H1 (cell line): Measurements from ENCODE around the gene CALR. TPM values are rescaled to one million over a fixed set of nuclear protein-coding genes. Genes with fewer than 3 reads are reported as not detected.
A peak's percentile ranks its signal among the peaks of the same experiment; 100 is the strongest.

Experiments
- CTCF ChIA-PET: fragments of 300-600 bp; sonication (Branson Sonifier 250); formaldehyde crosslinking; loops from one replicate; lab custom pipeline; 2021; ENCODE audit not compliant: partially characterized antibody; lab: Charles Lee
- POLR2A ChIA-PET: fragments of 300-600 bp; sonication (Branson Sonifier 250); formaldehyde crosslinking; loops from one replicate; lab custom pipeline; 2021; ENCODE audit warnings: inconsistent platforms; ENCODE audit not compliant: partially characterized antibody; lab: Charles Lee
- DNase-seq, 2 experiments: peaks; one replicate each; pipeline versions ENCODE4 v3.0.0 to v3.0.0-alpha.2; 2010 to 2022; ENCODE audit warnings: low spot score in 2 of 2, low read depth in 1 of 2, mixed read lengths in 1 of 2
- FAIRE-seq: peaks from 2 replicates; lab custom pipeline; 2011; peaks lifted over from hg19 to GRCh38; lab: Jason Lieb, UNC
- H2AFZ ChIP-seq: 2 replicates; pipeline ENCODE4 v1.8.1; 2012; ENCODE audit warnings: low read length, inconsistent platforms
- H2AK5ac ChIP-seq: 2 replicates; pipeline ENCODE4 v1.6.1; 2013; ENCODE audit warnings: low read depth, low read length
- H2BK120ac ChIP-seq: replicated peaks from 2 replicates; pipeline ENCODE3; 2013; ENCODE audit warnings: low read depth, low read length, inconsistent platforms
- H2BK12ac ChIP-seq: 2 replicates; pipeline ENCODE4 v1.6.1; 2013; ENCODE audit warnings: low read depth, low read length
- H2BK15ac ChIP-seq: 2 replicates; pipeline ENCODE4 v1.6.1; 2013; ENCODE audit warnings: low read length
- H2BK20ac ChIP-seq: 2 replicates; pipeline ENCODE4 v1.6.1; 2013; ENCODE audit warnings: low read length
- H2BK5ac ChIP-seq: 2 replicates; pipeline ENCODE4 v1.6.1; 2013; ENCODE audit warnings: low read depth, low read length
- H3K14ac ChIP-seq: 2 replicates; pipeline ENCODE4 v1.6.1; 2013; ENCODE audit warnings: inconsistent platforms; ENCODE audit not compliant: insufficient read length
- H3K18ac ChIP-seq: 2 replicates; pipeline ENCODE4 v1.6.1; 2013; ENCODE audit warnings: low read length; ENCODE audit errors: extremely low read depth
- H3K23ac ChIP-seq: 2 replicates; pipeline ENCODE4 v1.6.1; 2013; ENCODE audit warnings: inconsistent platforms; ENCODE audit not compliant: insufficient read length
- H3K23me2 ChIP-seq: 2 replicates; pipeline ENCODE4 v1.6.1; 2013; ENCODE audit warnings: low read depth, low read length
- H3K27ac ChIP-seq: 2 replicates; pipeline ENCODE4 v1.6.1; 2011; ENCODE audit warnings: low read depth, low read length, inconsistent platforms
- H3K27me3 ChIP-seq, 4 experiments: replicated peaks in 1 of 4; 1 replicate in 1 of 4; 2 replicates in 3 of 4; pipeline versions ENCODE4 v1.6.1 to v1.8.1; 2011 to 2013; ENCODE audit warnings: low read length in 3 of 4, mild to moderate bottlenecking in 3 of 4, inconsistent platforms in 2 of 4, mixed read lengths in 2 of 4, moderate library complexity in 1 of 4; ENCODE audit not compliant: control insufficient read depth in 3 of 4, insufficient read depth in 3 of 4; ENCODE audit errors: extremely low read depth in 1 of 4
- H3K36me3 ChIP-seq, 4 experiments: 2 replicates each; pipeline versions ENCODE4 v1.6.1 to v1.8.1; 2011 to 2013; ENCODE audit warnings: mild to moderate bottlenecking in 4 of 4, low read length in 3 of 4, moderate library complexity in 2 of 4, control low read depth in 1 of 4, inconsistent platforms in 1 of 4; ENCODE audit not compliant: insufficient read depth in 4 of 4, control insufficient read depth in 2 of 4
- H3K4ac ChIP-seq: replicated peaks from 2 replicates; pipeline ENCODE3; 2013; ENCODE audit warnings: low read length, low read depth, mixed read lengths, inconsistent platforms; ENCODE audit not compliant: insufficient read length
- H3K4me1 ChIP-seq, 4 experiments: replicated peaks in 1 of 4; 1 replicate in 1 of 4; 2 replicates in 3 of 4; pipeline versions ENCODE4 v1.6.1 to v1.8.1; 2011 to 2013; ENCODE audit warnings: low read length in 3 of 4, inconsistent platforms in 2 of 4, mixed read lengths in 1 of 4; ENCODE audit not compliant: insufficient read depth in 4 of 4, control insufficient read depth in 3 of 4
- H3K4me2 ChIP-seq, 2 experiments: 2 replicates each; pipeline versions ENCODE4 v1.6.1 to v1.8.1; 2011 to 2013; ENCODE audit warnings: low read depth in 2 of 2, low read length in 2 of 2, control low read depth in 1 of 2, inconsistent platforms in 1 of 2, mild to moderate bottlenecking in 1 of 2; ENCODE audit not compliant: insufficient read depth in 1 of 2
- H3K4me3 ChIP-seq, 4 experiments: fragments of 200-600, 300-600 bp in 1 of 4; sonication (generic), shearing (Covaris generic), sonication (Bioruptor Twin) in 1 of 4; 2 replicates each; pipeline versions ENCODE4 v1.5.1 to v1.8.1; 2011 to 2016; ENCODE audit warnings: low read length in 4 of 4, low read depth in 3 of 4, control low read depth in 2 of 4, inconsistent platforms in 2 of 4, mild to moderate bottlenecking in 2 of 4, mixed read lengths in 1 of 4, moderate library complexity in 1 of 4; ENCODE audit not compliant: insufficient read depth in 2 of 4; ENCODE audit errors: extremely low read depth in 1 of 4
- H3K56ac ChIP-seq: replicated peaks from 2 replicates; pipeline ENCODE3; 2013; ENCODE audit warnings: low read depth, mild to moderate bottlenecking, mixed read lengths, low read length, inconsistent platforms; ENCODE audit not compliant: insufficient read length
- H3K79me1 ChIP-seq: 2 replicates; pipeline ENCODE4 v1.6.1; 2013; ENCODE audit warnings: low read depth, low read length, control low read depth
- H3K79me2 ChIP-seq, 2 experiments: 2 replicates each; pipeline versions ENCODE4 v1.6.1 to v1.8.1; 2012 to 2013; ENCODE audit warnings: low read length in 2 of 2, mild to moderate bottlenecking in 2 of 2, inconsistent platforms in 1 of 2; ENCODE audit not compliant: insufficient read depth in 2 of 2, control insufficient read depth in 1 of 2
- H3K9ac ChIP-seq, 4 experiments: replicated peaks in 1 of 4; 1 replicate in 1 of 4; 2 replicates in 3 of 4; pipeline versions ENCODE4 v1.6.1 to v1.8.1; 2011 to 2013; ENCODE audit warnings: low read depth in 3 of 4, low read length in 3 of 4, control low read depth in 2 of 4, mild to moderate bottlenecking in 2 of 4, moderate library complexity in 2 of 4, inconsistent platforms in 1 of 4; ENCODE audit errors: extremely low read depth in 1 of 4
- H3K9me3 ChIP-seq, 2 experiments: 2 replicates each; pipeline versions ENCODE4 v1.6.1 to v1.8.1; 2012 to 2013; ENCODE audit warnings: mild to moderate bottlenecking in 2 of 2, moderate library complexity in 2 of 2, control low read depth in 1 of 2, inconsistent platforms in 1 of 2, low read depth in 1 of 2, low read length in 1 of 2, mixed read lengths in 1 of 2; ENCODE audit not compliant: insufficient read depth in 2 of 2
- H4K20me1 ChIP-seq, 2 experiments: replicated peaks in 1 of 2; 2 replicates each; pipeline versions ENCODE3 to v1.8.1; 2011 to 2013; ENCODE audit warnings: inconsistent platforms in 2 of 2, low read length in 2 of 2, mild to moderate bottlenecking in 1 of 2; ENCODE audit not compliant: insufficient read depth in 2 of 2, control insufficient read depth in 1 of 2
- H4K5ac ChIP-seq: 2 replicates; pipeline ENCODE4 v1.6.1; 2013; ENCODE audit warnings: low read length, low read depth, mixed read lengths, inconsistent platforms; ENCODE audit not compliant: insufficient read length
- H4K8ac ChIP-seq: 2 replicates; pipeline ENCODE4 v1.8.0; 2013; ENCODE audit warnings: mild to moderate bottlenecking, moderate library complexity, low read length, inconsistent platforms; ENCODE audit not compliant: insufficient read depth; ENCODE audit errors: extremely low read depth
- H4K91ac ChIP-seq: replicated peaks from 2 replicates; pipeline ENCODE3; 2013; ENCODE audit warnings: low read length, mixed read lengths, inconsistent platforms; ENCODE audit not compliant: insufficient read length
- BCL11A ChIP-seq, 2 experiments: IDR thresholded peaks; one replicate each; pipeline ENCODE4 v1.6.1; 2011; ENCODE audit warnings: low read depth in 2 of 2, low read length in 2 of 2, mild to moderate bottlenecking in 2 of 2
- CHD1 ChIP-seq: IDR thresholded peaks from 2 replicates; pipeline ENCODE4 v1.6.1; 2012; ENCODE audit warnings: low read depth, low read length, improper control_type of control experiment
- GABPA ChIP-seq: IDR thresholded peaks from 2 replicates; pipeline ENCODE4 v1.6.1; 2011; ENCODE audit warnings: mild to moderate bottlenecking, low read length, moderate library complexity, borderline replicate concordance; ENCODE audit not compliant: insufficient read depth
- GTF2F1 ChIP-seq: IDR thresholded peaks from 2 replicates; pipeline ENCODE4 v1.6.1; 2012; ENCODE audit warnings: low read depth, low read length, improper control_type of control experiment, borderline replicate concordance
- PHF8 ChIP-seq: fragments of 200-600 bp; sonication (generic); conservative IDR thresholded peaks from 2 replicates; pipeline ENCODE4 v1.7.1; 2012; ENCODE audit warnings: low read depth, mild to moderate bottlenecking, inconsistent platforms, low read length, moderate library complexity
- POU5F1 ChIP-seq: IDR thresholded peaks from 2 replicates; pipeline ENCODE4 v1.6.1; 2011; ENCODE audit warnings: low read depth, mild to moderate bottlenecking, low read length, moderate library complexity
- RXRA ChIP-seq: IDR thresholded peaks from 2 replicates; pipeline ENCODE4 v1.6.1; 2011; ENCODE audit warnings: low read depth, mild to moderate bottlenecking, low read length, moderate library complexity; ENCODE audit not compliant: insufficient read depth
- SIX5 ChIP-seq: IDR thresholded peaks from 2 replicates; pipeline ENCODE4 v1.6.1; 2011; ENCODE audit warnings: mild to moderate bottlenecking, low read depth, low read length
- SP1 ChIP-seq: IDR thresholded peaks from 2 replicates; pipeline ENCODE4 v1.6.1; 2011; ENCODE audit warnings: low read depth, low read length
- SP2 ChIP-seq: IDR thresholded peaks from 2 replicates; pipeline ENCODE4 v1.6.1; 2012; ENCODE audit warnings: mild to moderate bottlenecking, low read length, inconsistent platforms
- SP4 ChIP-seq: IDR thresholded peaks from 2 replicates; pipeline ENCODE4 v1.6.1; 2012; ENCODE audit warnings: low read length, inconsistent platforms
- TBP ChIP-seq: IDR thresholded peaks from 2 replicates; pipeline ENCODE4 v1.6.1; 2011; ENCODE audit warnings: low read depth, low read length, improper control_type of control experiment
- WGBS, 2 experiments: shearing (Covaris generic) in 1 of 2; methylation state at CpG; one replicate each; pipeline versions ENCODE4 v1.1.6 to v1.1.7; 2013 to 2015; ENCODE audit warnings: low lambda C conversion rate in 2 of 2, mixed read lengths in 2 of 2, inconsistent platforms in 1 of 2, low coverage in 1 of 2, missing lambda C conversion rate in 1 of 2; ENCODE audit not compliant: insufficient replicate concordance in 2 of 2, insufficient coverage in 1 of 2, insufficient read length in 1 of 2; ENCODE audit errors: extremely low coverage in 1 of 2, missing lambda C conversion rate in 1 of 2; 5-methylcytosine and 5-hydroxymethylcytosine counted together
- polyA plus RNA-seq, 7 experiments: library from polyadenylated mRNA; depleted of rRNA in 3 of 7; stranded (reverse) in 5 of 7; unstranded in 2 of 7; fragments of >200 nt in 5 of 7; fragments of 200-250 nt in 2 of 7; gene quantifications; 1 replicate in 5 of 7; 2 replicates in 1 of 7; 4 replicates in 1 of 7; pipeline versions ENCODE4 v1.2.1 to v1.2.3, GENCODE V29; 2011 to 2013; ENCODE audit warnings: missing spikeins in 2 of 7, mixed read lengths in 2 of 7
- total RNA-seq: library from RNA; stranded (reverse); fragmentation: NEBNext Ultra II Directional; extraction: Animal tissue kit (Norgen Biotek cat#: 25700); gene quantifications from 2 replicates; pipeline ENCODE4 v1.2.1, GENCODE V29; 2021
- TF ChIP-seq, protein P1 (sequence below): IDR thresholded peaks from 2 replicates; pipeline ENCODE4 v1.6.1; 2012; ENCODE audit warnings: inconsistent platforms

Gene CALR
- total and polyA plus RNA-seq, 2 of the 8 experiments (the other 6 are each of a cell fraction or from before 2014, with no cell fraction given), result 591 to 1,155 TPM

DNA sequence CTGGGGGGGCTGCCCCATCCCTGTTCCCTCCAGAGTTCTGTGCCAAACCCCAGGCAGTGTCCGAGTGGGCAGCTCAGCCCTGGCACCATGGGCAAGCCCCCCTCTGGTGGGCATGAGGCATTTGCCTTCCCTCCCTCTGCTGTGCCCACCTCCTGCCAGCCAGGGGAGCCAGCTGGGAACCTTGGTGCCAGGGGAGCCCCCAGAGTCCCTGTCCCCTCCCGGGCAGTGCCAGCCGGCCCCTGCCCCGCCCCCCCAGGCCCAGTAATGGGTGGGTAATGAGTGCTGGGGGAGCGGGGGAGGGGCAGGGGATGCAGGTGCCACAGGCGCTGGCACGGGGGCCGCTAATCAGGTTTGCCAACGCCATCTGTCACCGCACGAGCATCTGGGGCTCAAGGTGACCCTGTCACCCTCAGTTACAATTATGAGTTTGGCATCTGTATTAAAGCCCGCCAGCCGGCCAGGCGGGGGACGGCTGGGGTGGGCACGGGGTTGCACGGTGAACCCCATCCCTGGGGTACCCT, 36.9 kb downstream of the CALR start:
- Histone ChIP-seq H2BK12ac (no peak overlapping the region), H2BK120ac (no peak overlapping the region), H3K18ac (no peak overlapping the region), H4K8ac (peak overlapping the region; percentile 68; the same call in 1 of the 2 replicates), H2AK5ac (no peak overlapping the region), H3K9me3 (no peaks in the 10 kb centered on the region), H3K27me3 (no peaks in the 10 kb centered on the region), H2BK15ac (no peak overlapping the region), H3K23ac (no peak overlapping the region), H3K4me3 (no peak overlapping the region), H3K27ac (no peak overlapping the region), H3K4me1 (no peaks in the 10 kb centered on the region), H3K79me1 (no peaks in the 10 kb centered on the region), H3K79me2 (no peaks in the 10 kb centered on the region), H3K4ac (no peak overlapping the region), H4K5ac (no peak overlapping the region), H2AFZ (no peak overlapping the region), H3K9ac (no peak overlapping the region), H3K36me3 (no peaks in the 10 kb centered on the region), H3K14ac (no peak overlapping the region), H2BK5ac (no peak overlapping the region), H3K4me2 (no peak overlapping the region), H3K23me2 (no peaks in the 10 kb centered on the region), H2BK20ac (no peak overlapping the region), H4K91ac (no peak overlapping the region), H3K56ac (no peak overlapping the region), H4K20me1 (no peaks in the 10 kb centered on the region)
- TF ChIP-seq SP1, result no peak
- no peak for TF ChIP-seq SIX5
- TF ChIP-seq GTF2F1, result no peak
- no peak for TF ChIP-seq POU5F1
- no peak for TF ChIP-seq CHD1
- TF ChIP-seq, protein P1, sequence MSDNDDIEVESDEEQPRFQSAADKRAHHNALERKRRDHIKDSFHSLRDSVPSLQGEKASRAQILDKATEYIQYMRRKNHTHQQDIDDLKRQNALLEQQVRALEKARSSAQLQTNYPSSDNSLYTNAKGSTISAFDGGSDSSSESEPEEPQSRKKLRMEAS, result no peak
- no peak for TF ChIP-seq RXRA
- TF ChIP-seq BCL11A (IDR thresholded peaks at IDR 0.05; ENCODE audit: low read depth in 2 of 2, low read length in 2 of 2), result no peak
- TF ChIP-seq SP4, result no peak
- no peak for TF ChIP-seq PHF8
- no peak for TF ChIP-seq GABPA
- no peak for TF ChIP-seq TBP
- TF ChIP-seq SP2, result no peak
- CTCF ChIA-PET, result interaction anchor here (0.8 to 16.3 kb wide), 12 partner anchors 9 to 156 kb away, joined by 3 to 431 read pairs (median 10); partner anchors contain the start of genes DAND5 and LYL1
- POLR2A ChIA-PET, result interaction anchor here (1.1 to 1.6 kb wide), 2 partner anchors 56 to 119 kb away, joined by 4 read pairs; partner anchors contain the start of gene SYCE2
- DNase-seq (no peak), FAIRE-seq (no peak)
- WGBS, 2 experiments, result 98% methylated on average over 10 of the region's 17 CpGs; no CpG with 5 or more reads in 1 of the 2 experiments
